HepG2 (cell line): ENCODE measurements around the gene ZG16. TPM values are rescaled to one million over a fixed set of nuclear protein-coding genes. Genes with fewer than 3 reads are reported as not detected.
A peak's percentile ranks its signal among the peaks of the same experiment; 100 is the strongest.

Experiments
- ATAC-seq: fragments of 200-7000 bp; cut with Tn5 transposase; 3 replicates; pipeline ENCODE4 v1.9.1; 2020; ENCODE audit warnings: mild to moderate bottlenecking, moderate library complexity
- BruUV-seq: library from RNA; stranded (reverse); fragments of 400-500 nt; replicated peaks from 2 replicates; lab custom pipeline; 2021; lab: Mats Ljungman, UMichigan
- CTCF ChIA-PET: fragments of 300-600 bp; formaldehyde crosslinking; extraction: SDS; loops from one replicate; lab custom pipeline; 2021; ENCODE audit warnings: low total read pairs, inconsistent platforms, low intra/inter-chr PET ratio; lab: Yijun Ruan, JAX
- POLR2A ChIA-PET: fragments of 350-600 bp; sonication (Branson Sonifier 250); formaldehyde crosslinking; loops from one replicate; lab custom pipeline; 2020; ENCODE audit warnings: antibody characterized with exemption, inconsistent platforms; lab: Yijun Ruan, JAX
- DNase-seq: peaks from one replicate; pipeline ENCODE4 v3.0.0-alpha.2; 2015; ENCODE audit warnings: low spot score
- FAIRE-seq: peaks from 3 replicates; lab custom pipeline; 2011; peaks lifted over from hg19 to GRCh38; lab: Jason Lieb, UNC
- H2AFZ ChIP-seq: one replicate; pipeline ENCODE4 v1.6.1; 2011; ENCODE audit warnings: low read length, inconsistent platforms
- H3K27ac ChIP-seq: fragments of 300-600 bp; 3 replicates; pipeline ENCODE4 v1.8.0; 2011; ENCODE audit warnings: mixed run types, mild to moderate bottlenecking, mixed read lengths, low read length, inconsistent platforms; ENCODE audit not compliant: insufficient read depth; ENCODE audit errors: extremely low read length
- H3K27me3 ChIP-seq, 2 experiments: fragments of 200-600 bp in 1 of 2; 2 replicates in 1 of 2; 3 replicates in 1 of 2; pipeline versions ENCODE4 v1.6.0 to v1.8.0; 2011; ENCODE audit warnings: low read length in 2 of 2, mild to moderate bottlenecking in 2 of 2, moderate library complexity in 2 of 2, inconsistent platforms in 1 of 2; ENCODE audit not compliant: insufficient read depth in 2 of 2, control insufficient read depth in 1 of 2
- H3K36me3 ChIP-seq, 2 experiments: fragments of 200-600 bp in 1 of 2; replicated peaks in 1 of 2; 2 replicates in 1 of 2; 3 replicates in 1 of 2; pipeline versions ENCODE4 v1.5.1 to v1.8.0; 2011; ENCODE audit warnings: low read length in 2 of 2, inconsistent platforms in 1 of 2; ENCODE audit not compliant: insufficient read depth in 2 of 2, control insufficient read depth in 1 of 2
- H3K4me1 ChIP-seq: 2 replicates; pipeline ENCODE4 v1.5.1; 2012; ENCODE audit warnings: low read length, inconsistent platforms; ENCODE audit not compliant: insufficient read depth
- H3K4me2 ChIP-seq: 2 replicates; pipeline ENCODE4 v1.6.0; 2011; ENCODE audit warnings: low read depth, low read length, inconsistent platforms
- H3K4me3 ChIP-seq, 3 experiments: fragments of 200-600 bp in 1 of 3; sonication (generic), shearing (Covaris generic) in 1 of 3; replicated peaks in 1 of 3; 2 replicates each; pipeline ENCODE4 v1.5.1; 2011 to 2016; ENCODE audit warnings: low read length in 3 of 3, inconsistent platforms in 2 of 3, low read depth in 2 of 3, mild to moderate bottlenecking in 2 of 3, control low read depth in 1 of 3, mixed read lengths in 1 of 3; ENCODE audit not compliant: insufficient read depth in 1 of 3
- H3K79me2 ChIP-seq: one replicate; pipeline ENCODE4 v1.6.1; 2011; ENCODE audit warnings: low read length, inconsistent platforms; ENCODE audit not compliant: insufficient read depth
- H3K9ac ChIP-seq: 2 replicates; pipeline ENCODE4 v1.6.0; 2011; ENCODE audit warnings: mild to moderate bottlenecking, low read depth, low read length, inconsistent platforms; ENCODE audit not compliant: insufficient read depth
- H3K9me3 ChIP-seq: 2 replicates; pipeline ENCODE4 v1.5.1; 2012; ENCODE audit warnings: mild to moderate bottlenecking, low read length
- H4K20me1 ChIP-seq: 2 replicates; pipeline ENCODE4 v1.6.0; 2011; ENCODE audit warnings: inconsistent platforms, mild to moderate bottlenecking, low read length, moderate library complexity; ENCODE audit not compliant: insufficient read depth
- ATF4 ChIP-seq, 2 experiments: fragments of 450-650 bp in 1 of 2; sonication (generic) in 1 of 2; formaldehyde crosslinking; IDR thresholded peaks; 2 replicates each; pipeline versions ENCODE4 v1.5.0 to v1.8.0; 2020 to 2022; ENCODE audit warnings: mild to moderate bottlenecking in 1 of 2, missing genetic modification reagents in 1 of 2
- BCL6 ChIP-seq: IDR thresholded peaks from 2 replicates; pipeline ENCODE4 v1.6.1; 2016; ENCODE audit warnings: missing genetic modification reagents, missing compliant biosample characterization
- FIP1L1 ChIP-seq: fragments of 200-400 bp; formaldehyde crosslinking; IDR thresholded peaks from 2 replicates; pipeline ENCODE4 v1.6.1; 2018; ENCODE audit warnings: low read depth, mild to moderate bottlenecking, low read length, moderate library complexity, borderline replicate concordance; ENCODE audit not compliant: insufficient read depth
- GLI4 ChIP-seq: sonication (generic); formaldehyde crosslinking; IDR thresholded peaks from 2 replicates; pipeline ENCODE4 v1.5.1; 2020; ENCODE audit warnings: missing genetic modification reagents, mild to moderate bottlenecking, moderate library complexity, borderline replicate concordance
- IRF2 ChIP-seq: IDR thresholded peaks from 2 replicates; pipeline ENCODE4 v1.6.1; 2018; ENCODE audit warnings: missing genetic modification reagents, missing compliant biosample characterization
- MXD3 ChIP-seq: IDR thresholded peaks from 2 replicates; pipeline ENCODE4 v1.6.1; 2016; ENCODE audit warnings: mild to moderate bottlenecking, missing biosample characterization, missing genetic modification reagents
- POLR2A ChIP-seq, 2 experiments: IDR thresholded peaks; 2 replicates each; pipeline ENCODE4 v1.6.1; 2011; ENCODE audit warnings: low read depth in 2 of 2, low read length in 2 of 2, mild to moderate bottlenecking in 1 of 2, moderate library complexity in 1 of 2; ENCODE audit not compliant: insufficient read depth in 1 of 2
- POLR2AphosphoS2 ChIP-seq: IDR thresholded peaks from 2 replicates; pipeline ENCODE4 v1.6.1; 2011; ENCODE audit warnings: low read depth, low read length, improper control_type of control experiment
- SIN3A ChIP-seq: IDR thresholded peaks from 2 replicates; pipeline ENCODE4 v1.6.1; 2011; ENCODE audit warnings: low read depth, mild to moderate bottlenecking, control low read depth, low read length, borderline replicate concordance
- TFDP1 ChIP-seq: IDR thresholded peaks from 2 replicates; pipeline ENCODE4 v1.6.1; 2016; ENCODE audit warnings: missing compliant biosample characterization, missing genetic modification reagents, borderline replicate concordance
- ZFP91 ChIP-seq: sonication (generic); formaldehyde crosslinking; IDR thresholded peaks from 2 replicates; pipeline ENCODE4 v1.9.0; 2022; ENCODE audit warnings: missing genetic modification reagents, mild to moderate bottlenecking, borderline replicate concordance
- ZFYVE20 ChIP-seq: sonication (generic); formaldehyde crosslinking; IDR thresholded peaks from 2 replicates; pipeline ENCODE4 v1.8.0; 2023; ENCODE audit warnings: low read depth, mild to moderate bottlenecking, moderate library complexity, missing genetic modification reagents, borderline replicate concordance
- ZNF503 ChIP-seq: sonication (generic); formaldehyde crosslinking; IDR thresholded peaks from 2 replicates; pipeline ENCODE4 v1.4.0; 2020; ENCODE audit warnings: missing genetic modification reagents
- ZNF598 ChIP-seq: sonication (generic); formaldehyde crosslinking; IDR thresholded peaks from 2 replicates; pipeline ENCODE4 v1.5.1; 2020; ENCODE audit warnings: mild to moderate bottlenecking, missing genetic modification reagents, borderline replicate concordance
- WGBS: methylation state at CpG from one replicate; pipeline ENCODE4 v1.1.6; 2017; ENCODE audit warnings: low lambda C conversion rate; 5-methylcytosine and 5-hydroxymethylcytosine counted together
- in situ Hi-C: cut with HindIII; loops from 2 replicates; pipeline ENCODE4 v1.10.0; 2017; ENCODE audit warnings: low pct_unique_long_range_greater_than_20kb; ENCODE audit not compliant: extremely low pct_ligation_motif_present
- intact Hi-C: fragments of 100-400 bp; cut with micrococcal nuclease; formaldehyde crosslinking; loops from one replicate; pipeline ENCODE4 v1.10.0; 2022; ENCODE audit not compliant: unreplicated experiment
- polyA plus RNA-seq, 8 experiments: library from polyadenylated mRNA; depleted of rRNA in 3 of 8; stranded (reverse) in 7 of 8; unstranded in 1 of 8; fragments of >200 nt; fragmentation: Illumina TruSeq in 4 of 8; extraction: Trizol in 4 of 8; gene quantifications; 2 replicates each; pipeline versions ENCODE4 v1.2.1 to v1.2.3, GENCODE V29; 2011 to 2016; ENCODE audit warnings: low read depth in 4 of 8, missing spikeins in 1 of 8, mixed read lengths in 1 of 8; ENCODE audit not compliant: insufficient read depth in 1 of 8
- total RNA-seq, 5 experiments: library from RNA; depleted of rRNA; stranded (reverse); fragments of >200 nt; fragmentation: Illumina TruSeq; extraction: Trizol; gene quantifications; 2 replicates each; pipeline ENCODE4 v1.2.3, GENCODE V29; 2016; ENCODE audit warnings: low read depth in 1 of 5

ZG16 gene
- total and polyA plus RNA-seq, 2 of the 13 experiments (the other 11 are each of a cell fraction or from before 2014, with no cell fraction given) = 0.04 to 0.07 TPM

- TF ChIP-seq ZFYVE20 (CRISPR knock-in tag) (no peak), FIP1L1 (no peak), ZNF598 (0 out of 2 replicates have a peak, but pooled peaks have one; percentile 41), POLR2A (IDR thresholded peaks at IDR 0.05; ENCODE audit: insufficient read depth in 1 of 2, low read depth in 2 of 2, low read length in 2 of 2) (0 out of 4 replicates have a peak, but pooled peaks of 1 of the 2 experiments have one; percentile 29)
These were observed 41.5 kb downstream of the ZG16 start (continued) for GRCh38 chr16:29819506-29819905.

GRCh38 chr16:29820271-29820701 lies 42.2 kb downstream of the ZG16 start, which contains the start of gene MVP:
Gene MVP, plus strand, starts transcription at chr16:29820462. Its CDS starts 10,088 bp downstream, at chr16:29830550.
- CTCF ChIA-PET = interaction anchor here (3.3 kb wide), 1 partner anchor 28 kb away, joined by 12 read pairs; no protein-coding TSS in a partner anchor
- in situ Hi-C loops = loop anchor here (25.0 kb wide), 1 partner anchor 842 kb away; the partner anchor contains the start of genes FBRS and PRR14
- POLR2A ChIA-PET = interaction anchor here (0.7 to 7.0 kb wide), 12 partner anchors 7 to 245 kb away, joined by 3 to 145 read pairs (median 8); partner anchors contain the start of genes ALDOA, ASPHD1, CDIPT and KIF22
- intact Hi-C loops = no loop called here
- BruUV-seq = no TSS peak
- Histone ChIP-seq H3K79me2 (peaks cover 29% of the 10 kb centered on the region), H3K27me3 (no peaks in the 10 kb centered on the region; a peak in 2 of 5 replicates), H2AFZ (no peak within 1 kb of the TSS), H3K4me3 (peak within 1 kb of the TSS; percentile 59 to 71 (median 71)), H3K36me3 (peaks cover 0 to 9% of the 10 kb centered on the region in 2 experiments; a peak in 2 of 5 replicates), H3K4me1 (peaks cover 88% of the 10 kb centered on the region), H3K9ac (peak within 1 kb of the TSS; percentile 56), H4K20me1 (peaks cover 5% of the 10 kb centered on the region; the same call in 1 of the 2 replicates), H3K27ac (peak within 1 kb of the TSS; percentile 53), H3K9me3 (no peaks in the 10 kb centered on the region), H3K4me2 (peak within 1 kb of the TSS; percentile 86)
- ATAC-seq (peak; percentile 47), DNase-seq (no peak), FAIRE-seq (no peak)
- 0% methylated on average over 4 of the region's 4 CpGs for WGBS
- TF ChIP-seq GLI4 (CRISPR knock-in tag) (no peak), ZFP91 (CRISPR knock-in tag) (peak; percentile 99), SIN3A (peak; percentile 65; the same call in 1 of the 2 replicates), BCL6 (no peak), IRF2 (CRISPR knock-in tag) (peak; percentile 43; the same call in 1 of the 2 replicates), ZNF503 (CRISPR knock-in tag) (no peak), POLR2AphosphoS2 (no peak), TFDP1 (CRISPR knock-in tag) (no peak), MXD3 (CRISPR knock-in tag) (0 out of 2 replicates have a peak, but pooled peaks have one; percentile 8), ATF4 (CRISPR knock-in tag; IDR thresholded peaks at IDR 0.05) (no peak)
